NCI-H1417 treated with DMSO at 0.1 percent for 48 hours (cell line): ENCODE measurements around the gene FBXO5.
"Not testable (repeated sequence)": the region's sequence is repeated elsewhere in the genome, so short reads cannot be mapped to it uniquely, and the experiment has no call there.

Experiments
- DNase-seq: peaks from one replicate; lab custom pipeline; 2025; lab: John Stamatoyannopoulos, UW

FBXO5 gene

DNA sequence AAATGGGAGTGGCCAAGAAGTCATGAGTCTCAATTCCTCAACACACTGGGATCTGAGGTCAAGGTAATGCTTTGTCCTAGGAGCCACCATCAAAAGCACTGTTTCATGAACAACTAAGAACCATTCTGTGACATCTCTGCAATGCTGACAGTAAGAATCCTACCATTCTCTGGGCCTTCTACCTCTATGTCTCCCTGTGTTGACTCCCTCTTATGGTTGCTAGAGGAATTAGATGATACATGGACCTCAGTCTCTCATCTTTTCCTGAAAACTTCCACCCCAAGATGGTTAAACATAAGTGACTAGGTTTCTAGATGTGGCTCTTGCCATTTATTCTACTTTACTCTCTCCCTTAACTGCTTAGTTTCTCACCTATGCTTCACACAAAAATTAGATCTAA, 10.6 kb upstream of the FBXO5 start:
- no peak for DNase-seq

DNA sequence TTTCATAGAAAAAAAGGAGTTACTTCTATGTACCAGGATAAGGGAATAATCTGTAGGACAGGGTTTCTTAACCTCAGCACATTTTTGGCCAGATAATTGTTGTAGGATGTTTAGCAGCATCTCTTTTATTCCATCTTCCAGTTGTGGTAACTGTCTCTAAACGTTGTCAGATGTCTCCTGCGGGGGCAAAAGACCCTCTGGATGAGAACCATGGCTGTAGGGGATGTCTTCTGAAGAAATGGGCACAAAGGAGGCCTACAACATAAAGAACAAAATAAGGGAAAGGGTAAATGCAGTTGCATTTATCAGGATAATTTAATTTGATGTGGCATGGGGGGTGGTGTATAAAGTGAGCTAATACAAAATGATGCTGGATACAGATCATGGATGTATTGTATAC, 4.1 kb upstream of the FBXO5 start:
- no peak for DNase-seq

DNA sequence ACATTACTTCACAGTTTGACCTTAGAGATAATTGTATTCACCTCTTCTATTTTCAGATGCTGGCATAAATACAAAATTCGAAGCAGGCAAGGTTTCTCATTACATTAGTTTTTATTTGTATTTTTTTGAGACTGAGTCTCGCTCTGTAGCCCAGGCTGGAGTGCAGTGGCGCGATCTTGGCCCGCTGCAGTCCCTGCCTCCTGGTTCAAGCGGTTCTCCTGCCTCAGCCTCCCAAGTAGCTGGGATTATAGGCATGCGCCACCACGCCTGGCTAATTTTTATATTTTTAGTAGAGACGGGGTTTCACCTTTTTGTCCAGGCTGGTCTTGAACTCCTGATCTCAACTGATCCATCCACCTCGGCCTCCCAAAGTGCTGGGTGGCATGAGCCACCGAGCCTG, 2.5 kb upstream of the FBXO5 start:
- not testable (repeated sequence) for DNase-seq

DNA sequence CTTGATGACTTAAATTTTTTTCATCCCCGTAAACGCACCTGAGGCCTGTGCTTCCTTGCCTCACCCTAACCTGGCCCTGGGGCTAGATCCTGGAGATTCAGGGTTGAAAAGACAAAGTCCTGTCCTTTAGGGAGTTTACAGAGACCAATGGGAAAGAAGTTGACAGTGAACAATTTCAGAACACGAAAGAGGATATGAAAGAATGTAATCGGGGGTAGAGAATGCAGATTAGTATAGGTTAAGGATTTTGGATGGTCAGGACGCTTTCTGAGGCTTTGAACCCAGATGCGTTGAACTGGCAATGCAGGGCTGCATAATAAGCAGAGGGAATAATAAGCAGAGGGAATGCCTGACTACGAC, 1.7 kb upstream of the FBXO5 start:
- no peak for DNase-seq

DNA sequence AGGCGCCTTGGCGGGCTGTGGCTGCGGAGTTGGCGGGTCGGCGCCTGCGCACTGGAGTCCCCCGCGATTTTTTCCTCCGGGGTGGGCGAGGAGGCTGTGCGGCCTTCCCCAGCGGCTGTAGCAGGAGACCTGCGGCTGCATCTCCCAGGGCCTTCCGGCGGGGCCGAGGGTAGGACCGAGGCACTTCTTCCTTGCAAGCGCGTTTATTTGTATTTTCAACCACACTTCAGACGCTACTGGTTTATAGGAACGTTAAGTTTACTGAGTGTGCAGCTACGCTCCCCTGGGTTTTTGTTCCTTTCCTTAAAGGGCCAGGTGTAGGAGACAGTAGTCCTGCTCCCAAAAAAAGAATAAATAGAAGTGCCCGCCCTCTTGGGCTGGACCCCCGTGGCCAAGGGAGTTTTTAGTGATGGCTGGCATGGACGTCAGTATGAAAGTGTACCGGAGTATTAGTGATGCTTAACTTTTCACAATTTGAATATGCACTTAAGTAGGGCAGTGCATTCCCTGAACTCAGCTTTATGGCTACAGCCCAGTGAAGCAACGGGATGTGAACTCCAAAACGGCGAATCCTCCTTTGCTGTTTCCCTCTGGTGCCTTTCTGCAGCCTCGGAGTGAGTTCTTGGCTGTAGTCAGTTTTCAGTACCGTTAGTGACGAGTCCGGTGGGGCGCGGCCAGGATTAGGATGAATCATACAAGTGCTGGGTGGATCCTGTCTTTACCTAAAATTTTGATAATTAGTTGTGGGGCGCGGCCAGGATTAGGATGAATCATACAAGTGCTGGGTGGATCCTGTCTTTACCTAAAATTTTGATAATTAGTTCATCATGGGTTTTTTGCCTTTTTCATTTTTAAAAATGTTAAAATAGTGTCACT, 1.0 kb upstream of the FBXO5 start:
- no peak for DNase-seq

DNA sequence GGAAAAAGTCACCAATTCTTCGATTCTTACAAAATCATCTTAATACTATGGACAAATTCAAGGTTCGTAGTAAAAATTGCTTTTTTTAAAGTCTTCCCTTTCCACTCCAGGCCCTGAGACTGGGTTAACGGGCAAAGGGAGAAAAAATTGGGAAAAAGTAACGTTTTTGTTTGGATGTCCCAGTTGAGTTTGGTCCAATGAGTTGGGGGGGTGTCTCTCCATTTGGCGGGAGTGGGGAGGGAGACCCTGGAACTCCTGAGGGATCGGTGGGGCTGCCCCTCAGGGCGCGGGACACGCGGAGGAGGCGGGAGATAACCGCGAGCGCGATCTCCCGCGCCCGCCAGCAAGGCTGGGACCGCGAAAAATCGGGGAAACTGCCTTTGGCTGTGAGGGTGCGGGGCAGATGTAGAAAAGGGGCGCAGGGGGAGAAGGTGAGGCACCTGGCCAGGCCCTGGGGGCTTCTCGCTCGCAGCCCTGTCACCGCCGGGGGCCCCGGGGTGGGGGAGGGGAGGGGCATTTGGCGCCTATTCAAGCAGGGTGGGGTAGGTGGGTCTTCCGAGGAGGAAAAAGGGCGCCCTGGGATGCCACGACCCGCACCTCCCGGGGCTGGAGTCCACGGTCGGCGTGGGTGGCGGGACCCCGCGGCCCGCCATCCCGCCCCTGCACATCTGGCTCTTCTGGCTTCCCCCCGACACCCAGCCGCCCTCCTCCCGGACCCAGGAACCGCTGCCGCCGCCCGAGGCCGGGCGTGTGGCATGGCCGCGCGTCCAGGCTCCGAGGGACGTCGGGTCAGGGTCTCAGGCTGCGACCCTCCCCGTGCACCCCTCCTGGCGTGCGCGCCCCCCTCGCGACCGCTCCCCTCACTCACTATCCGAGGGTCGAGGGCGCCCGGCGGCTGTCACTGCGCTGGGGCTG, 595 bp downstream of the FBXO5 start:
- no peak for DNase-seq

DNA sequence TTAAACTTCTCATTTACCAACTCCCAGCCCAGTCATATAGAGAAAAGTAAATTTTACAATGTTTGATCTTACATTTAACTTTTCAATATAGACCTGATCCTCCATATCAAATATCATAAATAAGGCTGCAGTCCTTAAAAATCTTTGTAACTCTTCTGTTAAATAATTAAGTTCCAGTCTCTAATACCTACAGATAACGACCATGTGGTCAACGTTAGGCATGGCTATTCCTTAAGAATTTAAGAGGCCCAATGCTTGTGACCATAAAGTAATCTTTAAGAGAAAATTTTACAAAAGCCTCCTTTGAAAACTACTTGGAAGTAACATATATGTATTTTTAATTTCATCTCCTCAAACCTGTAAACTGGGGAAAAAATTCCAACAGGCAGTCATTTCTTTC, 1.6 kb downstream of the FBXO5 start:
- DNase-seq: no peak

DNA sequence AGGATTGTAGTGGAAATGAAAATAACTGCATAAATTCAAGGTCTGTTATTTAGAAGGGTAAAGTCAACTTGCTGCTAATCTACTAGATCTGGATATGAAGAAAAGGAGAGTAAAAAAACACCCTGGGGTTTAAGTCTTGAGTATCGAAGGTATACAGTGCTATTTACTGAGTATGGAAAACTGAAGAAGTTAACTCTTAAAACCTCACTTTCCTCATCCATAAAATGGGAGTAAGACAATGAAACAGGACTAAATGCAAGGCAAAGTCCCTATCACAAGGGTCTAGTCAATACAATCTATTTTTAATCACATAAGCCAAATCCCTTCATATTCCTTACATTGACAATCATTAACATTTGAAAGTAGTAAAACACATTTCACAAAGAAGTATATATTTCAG, 2.2 kb downstream of the FBXO5 start:
- DNase-seq: no peak

DNA sequence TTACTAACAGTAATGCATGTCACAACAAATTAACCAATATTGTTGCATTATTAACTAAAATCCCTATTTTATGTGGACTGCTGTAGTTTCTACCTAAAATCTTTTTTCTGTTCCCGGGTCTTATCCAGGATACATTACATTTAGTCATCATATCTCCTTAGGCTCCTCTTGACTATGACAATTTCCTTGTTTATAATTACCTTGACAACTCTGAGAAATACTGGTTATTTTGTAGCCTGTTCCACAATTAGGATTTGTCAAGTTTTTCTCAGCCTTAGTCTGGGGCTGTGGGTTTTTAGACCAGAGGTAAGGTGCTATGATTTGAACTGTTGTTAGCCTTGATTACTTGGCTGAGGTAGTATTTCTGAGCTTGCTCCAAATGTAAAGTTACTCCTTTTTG, 3.7 kb downstream of the FBXO5 start:
- no peak for DNase-seq

DNA sequence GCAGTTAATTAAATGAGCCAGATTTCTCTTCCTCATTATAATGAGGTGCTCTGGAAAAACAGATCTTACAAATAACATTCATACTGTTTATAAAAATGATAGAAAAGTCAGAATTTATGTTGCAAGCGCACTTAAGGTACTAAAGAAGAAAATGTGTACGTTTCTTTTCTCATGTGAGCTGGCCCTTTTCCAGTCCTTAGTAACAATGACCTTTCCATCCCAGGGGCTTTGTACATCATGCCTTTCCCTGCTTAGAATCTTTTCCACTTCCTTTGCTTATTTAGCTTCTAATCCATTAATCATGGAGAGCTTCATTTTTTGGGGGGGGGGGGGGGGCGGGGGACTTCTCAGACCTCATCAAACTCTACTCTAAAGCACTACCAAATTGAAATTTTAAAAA, 4.8 kb downstream of the FBXO5 start:
- no peak for DNase-seq

DNA sequence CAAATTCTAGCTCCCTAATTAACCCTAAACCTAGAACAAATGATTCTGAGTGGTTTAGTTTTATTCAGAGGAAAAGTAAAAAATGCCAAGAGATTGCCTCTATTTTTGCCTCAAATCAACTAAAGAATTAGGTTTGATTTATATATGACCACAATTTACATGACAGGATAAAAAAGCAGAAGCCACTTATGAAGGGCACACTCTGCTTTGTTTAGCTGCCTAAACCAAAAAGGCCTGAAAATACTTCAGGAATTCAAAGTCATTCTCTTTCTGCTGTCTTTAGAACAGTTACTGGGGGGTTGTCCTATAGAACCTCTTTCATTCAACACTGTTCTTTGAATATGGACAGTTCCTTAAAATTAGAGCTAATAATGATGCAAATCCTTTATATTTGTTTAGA, 5.3 kb downstream of the FBXO5 start:
- DNase-seq: no peak

DNA sequence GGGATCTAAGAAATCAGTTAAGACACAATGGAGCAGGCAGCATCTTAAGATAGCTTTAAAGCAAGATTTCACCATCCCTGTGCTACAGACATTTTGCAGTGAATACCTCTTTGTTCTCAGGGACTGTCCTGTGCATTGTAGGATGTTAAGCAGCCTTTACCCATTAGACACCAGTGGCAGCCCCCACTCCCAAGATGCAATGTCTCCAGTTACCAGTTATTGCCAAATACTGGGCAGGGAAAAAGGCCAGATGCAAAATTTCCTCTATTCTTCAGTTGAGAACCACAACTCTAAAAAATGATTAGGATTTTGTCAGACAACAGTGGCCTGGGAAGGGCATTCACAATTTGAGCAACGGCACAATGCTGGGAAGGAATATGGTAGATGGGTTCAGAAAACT, 6.1 kb downstream of the FBXO5 start:
- no peak for DNase-seq

DNA sequence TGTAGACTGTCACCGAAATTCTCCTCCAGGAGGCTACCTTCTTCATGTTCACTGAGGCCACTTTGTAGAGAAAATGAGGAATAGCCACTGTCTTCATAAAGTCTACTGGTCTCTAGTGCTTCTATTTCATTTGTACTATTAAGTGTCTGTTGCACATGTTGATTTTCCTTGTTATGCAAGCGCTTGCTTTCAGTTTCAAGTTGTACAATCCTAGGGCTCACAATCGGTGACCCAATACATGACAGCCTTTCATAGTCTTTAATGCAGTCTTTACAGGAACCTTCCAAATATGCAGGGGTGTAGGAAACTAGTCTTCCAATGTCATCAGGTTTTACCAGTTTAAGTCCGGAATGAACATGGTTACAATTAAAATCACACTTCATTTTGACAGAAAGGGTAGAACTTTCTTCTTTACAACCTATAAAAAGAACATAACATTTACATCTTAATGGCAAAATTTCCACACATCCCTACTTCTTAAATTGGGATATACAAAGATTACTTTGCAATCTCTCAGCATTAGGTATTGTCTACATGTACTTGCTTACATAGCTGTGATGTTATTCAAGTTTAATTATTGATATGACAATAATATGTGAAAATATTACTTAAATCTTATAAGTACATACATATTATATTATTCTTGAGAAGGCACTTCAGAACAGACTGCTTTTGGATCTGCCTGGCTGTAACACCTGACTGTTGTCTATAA, 7.5 kb downstream of the FBXO5 start:
- DNase-seq: no peak

DNA sequence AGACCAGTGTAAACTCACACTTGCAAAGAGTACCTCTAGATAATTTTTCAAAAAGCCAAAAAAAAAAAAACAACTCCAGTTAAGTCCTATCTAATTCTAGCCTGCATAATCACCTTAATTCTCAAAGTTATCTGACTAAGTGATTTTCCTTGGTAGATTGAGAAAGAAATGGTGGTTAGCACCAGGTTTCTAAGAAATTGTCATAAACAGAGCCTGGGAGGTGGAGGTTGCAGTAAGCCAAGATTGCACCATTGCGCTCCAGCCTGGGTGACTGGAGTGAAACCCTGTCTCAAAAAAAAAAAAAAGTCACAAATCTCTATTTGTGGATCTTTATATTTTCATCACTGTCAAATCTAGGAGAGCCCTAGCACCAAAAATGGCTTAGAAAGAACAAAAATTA, 8.9 kb downstream of the FBXO5 start:
- no peak for DNase-seq

DNA sequence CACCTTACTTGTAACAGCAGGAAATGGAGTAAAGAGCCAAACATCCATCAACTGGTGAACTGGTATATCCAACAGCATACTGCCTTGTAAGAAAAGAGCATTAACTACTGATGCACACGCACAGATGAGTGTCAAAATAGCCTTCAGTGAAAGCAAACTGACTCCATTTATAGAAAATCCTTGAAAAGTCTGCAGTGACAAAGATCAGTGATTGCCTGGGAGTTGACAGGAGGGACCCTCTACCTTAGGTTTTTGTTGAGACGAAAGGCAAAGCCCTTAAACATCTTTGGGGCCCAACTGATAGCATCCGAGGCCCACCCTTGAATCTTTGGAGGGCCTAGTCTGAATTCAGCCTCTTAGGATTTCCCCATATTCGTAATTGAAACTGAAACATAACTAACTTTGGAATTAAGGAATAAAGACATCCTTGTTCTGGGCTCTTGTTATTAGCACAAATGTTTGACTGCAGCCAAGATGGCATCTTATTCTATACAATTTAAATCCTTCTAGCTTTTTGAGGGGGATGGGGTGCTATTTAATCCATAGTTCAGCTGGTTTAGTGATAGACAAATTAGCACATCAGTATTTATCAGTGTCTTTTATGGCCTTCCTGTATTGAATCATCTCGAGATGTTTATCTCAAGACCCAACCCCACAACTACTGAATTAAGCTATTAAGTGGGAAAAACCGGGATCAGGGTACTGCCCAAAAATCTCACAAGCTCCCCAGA, 13.0 kb downstream of the FBXO5 start:
- DNase-seq: no peak

DNA sequence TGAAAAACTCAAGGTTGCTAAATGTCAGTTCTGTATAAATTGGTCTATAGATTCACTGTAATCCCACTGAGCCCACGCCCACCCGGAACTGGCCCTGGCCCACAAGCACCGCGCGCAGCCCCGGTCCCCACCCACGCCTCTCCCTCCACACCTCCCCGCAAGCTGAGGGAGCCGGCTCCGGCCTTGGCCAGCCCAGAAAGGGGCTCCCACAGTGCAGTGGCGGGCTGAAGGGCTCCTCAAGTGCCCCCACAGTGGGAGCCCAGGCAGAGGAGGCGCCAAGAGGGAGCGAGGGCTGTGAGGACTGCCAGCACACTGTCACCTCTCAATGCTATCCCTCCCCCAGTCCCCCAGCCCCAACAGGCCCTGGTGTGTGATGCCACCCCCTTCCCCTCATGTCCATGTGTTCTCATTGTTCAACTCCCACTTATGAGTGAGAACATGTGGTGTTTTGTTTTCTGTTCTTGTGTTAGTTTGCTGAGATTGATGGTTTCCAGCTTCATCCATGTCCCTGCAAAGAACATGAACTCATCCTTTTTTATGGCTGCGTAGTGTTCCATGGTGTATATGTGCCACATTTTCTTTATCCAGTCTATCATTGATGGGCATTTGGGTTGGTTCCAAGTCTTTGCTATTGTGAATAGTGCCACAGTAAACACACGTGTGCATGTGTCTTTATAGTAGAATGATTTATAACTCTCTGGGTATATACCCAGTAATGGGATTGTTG, 16.5 kb downstream of the FBXO5 start:
- DNase-seq: not testable (repeated sequence)

DNA sequence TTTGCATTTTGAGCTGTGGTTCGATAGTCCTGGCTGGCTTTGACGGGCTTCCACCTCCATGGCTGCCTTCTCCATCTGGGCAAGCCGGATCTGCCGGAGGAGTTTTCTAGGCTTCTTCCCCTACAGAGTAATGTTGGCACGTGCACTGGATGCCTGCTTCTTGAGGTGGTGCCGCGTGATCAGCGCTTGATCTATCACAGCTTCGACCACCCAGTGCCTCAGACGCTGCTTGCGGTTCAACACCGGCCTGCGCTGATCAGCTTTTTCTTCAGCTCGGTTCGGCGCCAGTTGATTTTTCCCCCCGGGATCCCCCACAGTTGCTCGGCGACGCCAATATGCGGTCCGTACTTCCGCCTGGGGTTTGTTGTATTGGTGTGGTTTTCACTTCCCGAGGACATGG, 23.5 kb downstream of the FBXO5 start:
- DNase-seq: no peak

DNA sequence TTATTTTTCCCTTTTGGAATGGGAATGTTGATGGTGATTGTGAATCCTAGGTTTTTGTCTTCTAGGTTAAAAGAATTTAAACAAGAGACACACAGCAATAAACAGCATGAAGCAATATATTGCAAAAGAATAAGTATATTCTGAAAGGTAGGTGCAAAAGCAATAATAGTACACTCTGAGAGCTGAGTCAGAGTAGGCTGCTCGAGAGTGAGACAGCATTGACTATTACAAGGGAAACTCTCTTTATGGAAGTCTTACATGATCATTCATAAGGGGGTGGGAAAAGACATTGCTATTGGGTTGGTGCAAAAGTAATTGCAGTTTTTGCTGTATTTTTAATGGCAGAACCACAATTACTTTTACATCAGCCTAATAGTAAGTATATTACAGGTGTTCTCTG, 25.0 kb downstream of the FBXO5 start:
- DNase-seq: no peak

DNA sequence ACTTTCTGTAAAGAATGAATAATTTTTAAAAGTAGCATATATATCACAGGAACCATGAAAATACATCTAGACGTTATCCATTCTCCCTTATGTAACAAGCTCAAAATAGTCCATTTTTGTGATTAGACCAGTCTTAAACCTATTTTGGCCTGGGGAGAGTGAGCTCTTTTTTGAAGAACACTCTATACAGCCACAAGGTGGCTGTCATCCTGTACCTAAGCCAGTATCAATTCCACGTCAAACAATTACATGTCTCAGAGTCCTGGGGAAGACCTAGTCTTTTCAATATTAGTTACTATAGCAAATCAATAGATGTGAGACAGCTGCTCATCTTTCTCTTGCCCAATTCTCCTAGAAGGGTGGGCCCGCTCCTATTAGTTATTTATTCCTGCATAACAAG, 28.4 kb downstream of the FBXO5 start:
- no peak for DNase-seq

DNA sequence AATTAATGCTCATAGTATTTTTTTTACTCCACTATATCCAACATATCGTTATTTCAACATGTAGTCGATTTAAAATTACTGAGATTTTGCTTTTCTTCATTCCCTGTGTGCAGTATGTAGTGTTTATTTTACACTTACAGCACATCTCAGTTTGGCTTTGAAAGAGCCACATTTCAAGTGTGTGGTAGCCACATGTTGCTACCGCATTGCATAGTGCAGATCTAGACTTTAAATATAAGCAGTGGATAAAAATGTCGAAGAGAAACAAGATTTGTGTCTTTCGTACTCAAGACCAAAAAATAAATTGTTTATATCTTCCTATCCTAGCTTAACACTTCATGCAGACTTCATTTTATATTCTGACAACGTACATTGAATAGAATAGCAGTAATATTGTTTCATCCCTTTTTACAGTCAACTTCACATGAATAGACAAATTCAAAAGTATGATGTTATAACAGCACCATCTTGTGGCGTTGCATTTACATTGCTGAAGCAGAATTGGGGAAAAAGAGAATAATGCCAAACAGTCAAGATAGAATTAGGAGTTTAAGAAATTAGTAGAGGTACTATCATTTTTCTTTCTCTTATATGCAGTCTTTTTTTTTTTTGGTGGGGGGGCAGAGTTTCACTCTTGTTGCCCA, 29.9 kb downstream of the FBXO5 start:
- no peak for DNase-seq

DNA sequence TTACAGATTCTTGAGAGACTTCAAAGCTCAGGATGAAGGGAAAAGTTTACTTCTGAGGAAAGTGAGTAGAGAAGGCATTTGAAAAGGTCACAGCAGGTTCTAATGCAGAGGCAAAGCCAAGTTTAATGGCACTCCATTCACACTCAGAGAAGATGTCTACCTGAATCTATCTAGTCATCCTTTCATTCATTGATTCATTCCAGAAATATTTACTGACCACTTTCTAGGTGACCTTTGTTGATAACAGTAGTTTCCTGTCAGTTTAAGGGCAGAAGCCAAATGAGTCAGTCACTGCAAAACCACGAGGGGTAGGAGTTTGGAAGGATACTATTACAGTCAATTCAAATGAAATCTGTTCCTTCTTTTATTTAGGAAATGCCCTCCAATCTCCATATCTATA, 30.8 kb downstream of the FBXO5 start:
- no peak for DNase-seq
